Measurements from ENCODE around the gene GAN. TPM values are rescaled to one million over a fixed set of nuclear protein-coding genes. Genes with fewer than 3 reads are reported as not detected.

Gene GAN
- total and polyA plus RNA-seq, 10 of the 15 experiments (the other 5 are each of a cell fraction or from before 2014, with no cell fraction given): 0.42 to 8.4 (median 2.5) TPM

GRCh38 chr16:81432937-81433557 lies 118.3 kb downstream of the GAN start:
- FAIRE-seq (no peak), DNase-seq (ENCODE audit: low read depth, low spot score) (no peak), ATAC-seq (no peak)
- ChIA-PET CTCF (interaction anchor here (2.0 kb wide), 1 partner anchor 10 kb away, joined by 6 read pairs; no protein-coding TSS in a partner anchor), SMC1A (ENCODE audit: uncharacterized antibody, unreplicated experiment) (no interaction called here), POLR2A (interaction anchor here (0.9 kb wide), 1 partner anchor 10 kb away, joined by 3 read pairs; no protein-coding TSS in a partner anchor), RAD21 (ENCODE audit: unreplicated experiment) (interaction anchor here (0.7 kb wide), 1 partner anchor 35 kb away, joined by 3 read pairs; no protein-coding TSS in a partner anchor)
- no peaks in the 10 kb centered on the region for H3K79me2 ChIP-seq (ENCODE audit: control insufficient read depth, insufficient read depth, low read length)
- intact Hi-C loops (cut with micrococcal nuclease; ENCODE audit: unreplicated experiment): no loop called here
- no peak overlapping the region; the same call in 1 of the 2 replicates for H3K27ac ChIP-seq (ENCODE audit: control insufficient read depth, insufficient read depth)
- peaks cover 22% of the 10 kb centered on the region for H3K4me1 ChIP-seq (ENCODE audit: control insufficient read depth, insufficient read depth, low read length)
- in situ Hi-C loops (cut with MboI): no loop called here
- no peak overlapping the region for H3K4me3 ChIP-seq
- no peaks in the 10 kb centered on the region for H3K27me3 ChIP-seq (replicated peaks in 1 of 2; ENCODE audit: control insufficient read depth in 2 of 2, insufficient read depth in 2 of 2, low read length in 1 of 2)
- peak overlapping the region; percentile 39 for H2AFZ ChIP-seq (ENCODE audit: control insufficient read depth, low read depth, low read length)
- no peaks in the 10 kb centered on the region; a peak in 1 of 4 replicates for H3K36me3 ChIP-seq (ENCODE audit: control insufficient read depth in 2 of 2, insufficient read depth in 2 of 2, low read length in 1 of 2)
- no peaks in the 10 kb centered on the region for H3K9me3 ChIP-seq (replicated peaks; ENCODE audit: control insufficient read depth, insufficient read depth, low read length)
- no TSS peak for BruUV-seq (replicated peaks)
- H3K9ac ChIP-seq (ENCODE audit: control insufficient read depth, insufficient read depth, low read length): peak overlapping the region; percentile 16; the same call in 1 of the 2 replicates
- H3K4me2 ChIP-seq (ENCODE audit: control insufficient read depth, insufficient read depth): peak overlapping the region; percentile 59; the same call in 1 of the 2 replicates
- 56% methylated on average over 14 of the region's 14 CpGs for WGBS (ENCODE audit: insufficient coverage, insufficient replicate concordance, low lambda C conversion rate, missing lambda C conversion rate)
- no peaks in the 10 kb centered on the region for H4K20me1 ChIP-seq (ENCODE audit: control insufficient read depth, insufficient read depth)
- TF ChIP-seq REST (IDR thresholded peaks at IDR 0.05; ENCODE audit: low read depth, low read length) (no peak), TCF12 (IDR thresholded peaks at IDR 0.05; ENCODE audit: low read depth, low read length) (peak; percentile 92), BHLHE40 (IDR thresholded peaks at IDR 0.05; ENCODE audit: borderline replicate concordance in 1 of 2, low read depth in 2 of 2, low read length in 1 of 2) (peak in 1 of 2 experiments; percentile 50; a peak in 1 of 4 replicates), RCOR1 (conservative IDR thresholded peaks at IDR 0.05; ENCODE audit: low read depth, low read length) (no peak), ATF3 (IDR thresholded peaks at IDR 0.05; ENCODE audit: borderline replicate concordance, extremely low read depth, low read depth, low read length) (no peak), RUNX3 (IDR thresholded peaks at IDR 0.05; ENCODE audit: low read length) (peak; percentile 72), EGR1 (IDR thresholded peaks at IDR 0.05; ENCODE audit: borderline replicate concordance in 1 of 2, low read depth in 2 of 2, low read length in 2 of 2) (no peak), TCF3 (IDR thresholded peaks at IDR 0.05; ENCODE audit: borderline replicate concordance, insufficient read depth, low read depth, low read length) (peak; percentile 96), NFIC (IDR thresholded peaks at IDR 0.05; ENCODE audit: low read depth, low read length) (no peak), IKZF2 (IDR thresholded peaks at IDR 0.05) (no peak), PRDM15 (CRISPR knock-in tag; IDR thresholded peaks at IDR 0.05) (no peak), ASH2L (IDR thresholded peaks at IDR 0.05; ENCODE audit: borderline replicate concordance, low read depth) (no peak), SUPT20H (IDR thresholded peaks at IDR 0.05; ENCODE audit: borderline replicate concordance, control insufficient read depth, low read depth, low read length) (no peak), ZNF207 (IDR thresholded peaks at IDR 0.05; ENCODE audit: borderline replicate concordance) (no peak), CREM (IDR thresholded peaks at IDR 0.05; ENCODE audit: low read depth) (no peak), SMARCA5 (IDR thresholded peaks at IDR 0.05) (no peak)
